Kidney epithelial cell (primary cell): ENCODE results near the gene PTPRA. TPM values are rescaled to one million over a fixed set of nuclear protein-coding genes. Genes with fewer than 3 reads are reported as not detected.
"Not testable (repeated sequence)": the region's sequence is repeated elsewhere in the genome, so short reads cannot be mapped to it uniquely, and the experiment has no call there.

Source experiments
- DNase-seq: peaks from one replicate; pipeline ENCODE4 v3.0.0-alpha.2; 2010; ENCODE audit warnings: low read depth
- H3K27me3 ChIP-seq: 2 replicates; pipeline ENCODE4 v1.6.0; 2011; ENCODE audit warnings: low read length; ENCODE audit not compliant: control insufficient read depth, insufficient read depth
- H3K36me3 ChIP-seq: 2 replicates; pipeline ENCODE4 v1.5.1; 2011; ENCODE audit warnings: low read length; ENCODE audit not compliant: control insufficient read depth, insufficient read depth
- H3K4me3 ChIP-seq: 2 replicates; pipeline ENCODE4 v1.5.1; 2011; ENCODE audit warnings: low read depth, mild to moderate bottlenecking, control low read depth, low read length
- total RNA-seq: library from RNA; depleted of rRNA; stranded (reverse); fragments of >200 nt; gene quantifications from 2 replicates; pipeline ENCODE4 v1.2.3, GENCODE V29; 2015
- TF ChIP-seq, protein P1 (sequence below): IDR thresholded peaks from 2 replicates; pipeline ENCODE4 v1.5.1; 2011; ENCODE audit warnings: mild to moderate bottlenecking, moderate library complexity, low read length, control low read depth, inconsistent platforms; ENCODE audit not compliant: insufficient read depth, poor library complexity, severe bottlenecking

The PTPRA gene
- total RNA-seq, 1 donor from 2014 or later: 48.6 TPM

GRCh38 chr20:3021777-3022176, 148.5 kb downstream of the PTPRA start:
- TF ChIP-seq, protein P1, sequence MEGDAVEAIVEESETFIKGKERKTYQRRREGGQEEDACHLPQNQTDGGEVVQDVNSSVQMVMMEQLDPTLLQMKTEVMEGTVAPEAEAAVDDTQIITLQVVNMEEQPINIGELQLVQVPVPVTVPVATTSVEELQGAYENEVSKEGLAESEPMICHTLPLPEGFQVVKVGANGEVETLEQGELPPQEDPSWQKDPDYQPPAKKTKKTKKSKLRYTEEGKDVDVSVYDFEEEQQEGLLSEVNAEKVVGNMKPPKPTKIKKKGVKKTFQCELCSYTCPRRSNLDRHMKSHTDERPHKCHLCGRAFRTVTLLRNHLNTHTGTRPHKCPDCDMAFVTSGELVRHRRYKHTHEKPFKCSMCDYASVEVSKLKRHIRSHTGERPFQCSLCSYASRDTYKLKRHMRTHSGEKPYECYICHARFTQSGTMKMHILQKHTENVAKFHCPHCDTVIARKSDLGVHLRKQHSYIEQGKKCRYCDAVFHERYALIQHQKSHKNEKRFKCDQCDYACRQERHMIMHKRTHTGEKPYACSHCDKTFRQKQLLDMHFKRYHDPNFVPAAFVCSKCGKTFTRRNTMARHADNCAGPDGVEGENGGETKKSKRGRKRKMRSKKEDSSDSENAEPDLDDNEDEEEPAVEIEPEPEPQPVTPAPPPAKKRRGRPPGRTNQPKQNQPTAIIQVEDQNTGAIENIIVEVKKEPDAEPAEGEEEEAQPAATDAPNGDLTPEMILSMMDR: no peak
- H3K27me3 ChIP-seq: no peaks in the 10 kb centered on the region
- H3K36me3 ChIP-seq: peaks cover 3% of the 10 kb centered on the region
- no peak for DNase-seq
- no peak overlapping the region for H3K4me3 ChIP-seq

DNA sequence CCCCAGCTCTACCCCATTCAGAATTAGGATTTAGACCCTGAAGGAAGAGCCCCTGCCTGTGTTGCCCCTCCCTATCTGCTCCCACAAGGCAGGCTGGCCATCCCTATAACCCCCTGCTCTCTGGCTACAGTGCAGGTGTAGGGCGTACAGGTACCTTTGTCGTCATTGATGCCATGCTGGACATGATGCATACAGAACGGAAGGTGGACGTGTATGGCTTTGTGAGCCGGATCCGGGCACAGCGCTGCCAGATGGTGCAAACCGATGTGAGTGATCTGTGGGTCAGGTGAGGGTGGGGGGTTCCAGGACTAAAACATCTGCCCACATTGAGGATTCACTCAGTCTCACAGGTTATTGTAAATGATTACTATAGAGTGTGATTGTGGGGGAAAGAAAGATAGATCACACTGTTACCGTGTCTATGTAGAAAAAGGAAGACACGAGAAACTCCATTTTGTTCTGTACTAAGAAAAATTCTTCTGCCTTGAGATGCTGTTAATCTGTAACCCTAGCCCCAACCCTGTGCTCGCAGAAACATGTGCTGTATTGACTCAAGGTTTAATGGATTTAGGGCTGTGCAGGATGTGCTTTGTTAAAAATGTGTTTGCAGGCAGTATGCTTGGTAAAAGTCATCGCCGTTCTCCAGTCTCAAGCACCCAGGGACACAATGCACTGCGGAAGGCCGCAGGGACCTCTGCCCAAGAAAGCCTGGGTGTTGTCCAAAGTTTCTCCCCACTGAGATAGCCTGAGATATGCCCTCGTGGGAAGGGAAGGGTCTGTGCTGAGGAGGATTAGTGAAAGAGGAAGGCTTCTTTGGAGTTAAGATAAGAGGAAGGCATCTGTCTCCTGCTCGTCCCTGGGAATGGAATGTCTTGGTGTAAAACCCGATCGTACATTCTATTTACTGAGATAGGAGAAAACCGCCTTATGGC, 149.5 kb downstream of the PTPRA start:
- not testable (repeated sequence) for H3K27me3 ChIP-seq, H3K4me3 ChIP-seq, DNase-seq, H3K36me3 ChIP-seq

DNA sequence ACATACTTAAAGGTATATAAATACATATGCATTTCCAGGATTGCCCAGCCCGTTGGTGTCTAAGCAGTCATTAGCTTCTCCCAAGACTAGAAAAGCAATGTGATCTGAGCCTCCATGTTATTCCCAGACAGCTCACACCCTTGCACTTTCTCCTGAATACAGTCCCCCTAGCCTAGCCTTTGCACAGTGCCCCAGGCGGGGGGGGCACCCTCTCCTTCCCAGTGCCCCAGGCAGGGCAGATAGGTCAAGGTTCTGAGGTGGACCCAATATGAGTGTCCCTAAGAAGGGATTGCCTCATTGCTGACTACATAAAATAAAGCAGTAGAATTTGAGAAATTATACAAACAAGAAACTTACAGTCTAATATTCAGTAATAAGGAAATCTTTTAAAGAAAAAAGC, 154.7 kb downstream of the PTPRA start:
- H3K36me3 ChIP-seq: no peaks in the 10 kb centered on the region
- no peak overlapping the region for H3K4me3 ChIP-seq
- H3K27me3 ChIP-seq: no peaks in the 10 kb centered on the region
- no peak for DNase-seq
- TF ChIP-seq, protein P1: no peak

- TF ChIP-seq, protein P1: no peak
- H3K4me3 ChIP-seq: no peak overlapping the region
- DNase-seq: no peak
- H3K36me3 ChIP-seq: no peaks in the 10 kb centered on the region
- no peaks in the 10 kb centered on the region for H3K27me3 ChIP-seq
Observed at GRCh38 chr20:3031524-3032147, 158.4 kb downstream of the PTPRA start.

- no peak overlapping the region for H3K4me3 ChIP-seq
- H3K36me3 ChIP-seq: no peaks in the 10 kb centered on the region
- no peaks in the 10 kb centered on the region for H3K27me3 ChIP-seq
- no peak for DNase-seq
- TF ChIP-seq, protein P1: no peak
Observed at GRCh38 chr20:3032624-3033023, 159.3 kb downstream of the PTPRA start.

- H3K36me3 ChIP-seq: peaks cover 3% of the 10 kb centered on the region
- TF ChIP-seq, protein P1: no peak
- no peak overlapping the region for H3K4me3 ChIP-seq
Observed at GRCh38 chr20:3037654-3038053, 164.4 kb downstream of the PTPRA start.

More at GRCh38 chr20:3037654-3038053, 164.4 kb downstream of the PTPRA start:
- DNase-seq: no peak
- H3K27me3 ChIP-seq: no peaks in the 10 kb centered on the region
